ENCODE data around the gene PTPRB.

The PTPRB gene

DNA sequence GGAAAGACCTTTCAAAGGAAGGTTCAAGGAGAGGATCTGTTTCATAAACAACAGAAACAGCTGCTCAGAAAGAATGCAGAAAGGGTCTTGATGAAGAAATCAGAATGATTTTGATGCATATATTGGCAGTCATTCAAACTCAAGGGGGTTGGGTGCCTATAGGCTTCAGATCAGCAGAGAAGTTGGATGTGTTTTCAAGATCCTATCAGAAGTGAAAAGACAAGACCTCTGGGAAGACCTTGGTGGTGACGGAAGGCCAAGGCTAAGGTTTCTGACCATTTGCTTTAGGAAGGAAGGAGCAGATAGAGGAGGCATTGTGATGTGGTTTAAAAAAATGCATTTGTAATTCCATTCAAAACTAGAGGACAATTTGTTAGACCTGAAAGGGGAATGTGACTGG, 15.2 kb upstream of the PTPRB start:
- TF ChIP-seq, protein P1, sequence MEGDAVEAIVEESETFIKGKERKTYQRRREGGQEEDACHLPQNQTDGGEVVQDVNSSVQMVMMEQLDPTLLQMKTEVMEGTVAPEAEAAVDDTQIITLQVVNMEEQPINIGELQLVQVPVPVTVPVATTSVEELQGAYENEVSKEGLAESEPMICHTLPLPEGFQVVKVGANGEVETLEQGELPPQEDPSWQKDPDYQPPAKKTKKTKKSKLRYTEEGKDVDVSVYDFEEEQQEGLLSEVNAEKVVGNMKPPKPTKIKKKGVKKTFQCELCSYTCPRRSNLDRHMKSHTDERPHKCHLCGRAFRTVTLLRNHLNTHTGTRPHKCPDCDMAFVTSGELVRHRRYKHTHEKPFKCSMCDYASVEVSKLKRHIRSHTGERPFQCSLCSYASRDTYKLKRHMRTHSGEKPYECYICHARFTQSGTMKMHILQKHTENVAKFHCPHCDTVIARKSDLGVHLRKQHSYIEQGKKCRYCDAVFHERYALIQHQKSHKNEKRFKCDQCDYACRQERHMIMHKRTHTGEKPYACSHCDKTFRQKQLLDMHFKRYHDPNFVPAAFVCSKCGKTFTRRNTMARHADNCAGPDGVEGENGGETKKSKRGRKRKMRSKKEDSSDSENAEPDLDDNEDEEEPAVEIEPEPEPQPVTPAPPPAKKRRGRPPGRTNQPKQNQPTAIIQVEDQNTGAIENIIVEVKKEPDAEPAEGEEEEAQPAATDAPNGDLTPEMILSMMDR (IDR thresholded peaks at IDR 0.05; ENCODE audit: insufficient read depth, low read length, poor library complexity, severe bottlenecking), result no peak

DNA sequence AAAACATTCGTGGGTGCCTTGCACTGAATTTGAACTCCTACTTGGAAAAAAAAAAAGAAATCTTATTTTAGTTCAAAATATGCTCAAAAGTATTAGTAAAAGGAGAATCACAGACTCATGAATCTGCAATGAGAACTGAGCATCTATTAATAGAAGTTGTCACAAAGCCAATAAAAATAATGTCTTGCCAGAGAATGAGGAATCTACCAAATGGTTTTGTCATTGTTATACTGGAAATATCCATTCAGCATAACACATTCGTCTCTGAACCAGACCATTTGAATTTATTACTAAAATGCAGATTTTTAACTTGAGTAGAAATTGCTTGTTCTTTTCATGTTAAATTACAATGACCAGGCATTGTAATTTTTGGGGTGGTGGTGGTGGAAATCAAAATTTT, 11.6 kb upstream of the PTPRB start:
- H3K36me3 ChIP-seq (ENCODE audit: low read length), result no peaks in the 10 kb centered on the region
- H3K4me2 ChIP-seq (ENCODE audit: low read depth, low read length, poor library complexity, severe bottlenecking), result no peak overlapping the region
- H3K9me3 ChIP-seq (ENCODE audit: insufficient read depth, low read length), result no peaks in the 10 kb centered on the region
- no peak overlapping the region for H2AFZ ChIP-seq (ENCODE audit: low read depth, low read length, severe bottlenecking)
- no peaks in the 10 kb centered on the region for H3K9me2 ChIP-seq (replicated peaks; ENCODE audit: insufficient read depth, low read length)
- H3K4me3 ChIP-seq (ENCODE audit: insufficient read depth, low read length, poor library complexity, severe bottlenecking), result no peak overlapping the region
- H3K27ac ChIP-seq (ENCODE audit: low read depth, low read length), result no peak overlapping the region
- TF ChIP-seq, protein P1 (IDR thresholded peaks at IDR 0.05; ENCODE audit: insufficient read depth, low read length, poor library complexity, severe bottlenecking), result no peak
- TF ChIP-seq EZH2phosphoT487 (conservative IDR thresholded peaks at IDR 0.05; ENCODE audit: low read length), result no peak
- no peaks in the 10 kb centered on the region for H3K79me2 ChIP-seq (ENCODE audit: insufficient read depth, low read length)
- H3K27me3 ChIP-seq (ENCODE audit: low read length), result no peaks in the 10 kb centered on the region
- no peaks in the 10 kb centered on the region for H4K20me1 ChIP-seq (ENCODE audit: low read depth, low read length)
- no peak overlapping the region for H3K9ac ChIP-seq (ENCODE audit: low read length)
- no peaks in the 10 kb centered on the region for H3F3A ChIP-seq (ENCODE audit: insufficient read depth)

More for the DNA sequence above, 15.2 kb upstream of the PTPRB start:
- no peaks in the 10 kb centered on the region for H3K9me2 ChIP-seq (replicated peaks; ENCODE audit: insufficient read depth, low read length)
- no peak overlapping the region for H3K4me3 ChIP-seq (ENCODE audit: insufficient read depth, low read length, poor library complexity, severe bottlenecking)
- H3K9ac ChIP-seq (ENCODE audit: low read length), result no peak overlapping the region
- no peak overlapping the region for H3K4me2 ChIP-seq (ENCODE audit: low read depth, low read length, poor library complexity, severe bottlenecking)
- no peaks in the 10 kb centered on the region for H4K20me1 ChIP-seq (ENCODE audit: low read depth, low read length)
- H2AFZ ChIP-seq (ENCODE audit: low read depth, low read length, severe bottlenecking), result no peak overlapping the region
- H3K27ac ChIP-seq (ENCODE audit: low read depth, low read length), result no peak overlapping the region
- H3K36me3 ChIP-seq (ENCODE audit: low read length), result no peaks in the 10 kb centered on the region
- no peaks in the 10 kb centered on the region for H3F3A ChIP-seq (ENCODE audit: insufficient read depth)
- H3K79me2 ChIP-seq (ENCODE audit: insufficient read depth, low read length), result no peaks in the 10 kb centered on the region
- H3K27me3 ChIP-seq (ENCODE audit: low read length), result no peaks in the 10 kb centered on the region
- no peaks in the 10 kb centered on the region for H3K9me3 ChIP-seq (ENCODE audit: insufficient read depth, low read length)

DNA sequence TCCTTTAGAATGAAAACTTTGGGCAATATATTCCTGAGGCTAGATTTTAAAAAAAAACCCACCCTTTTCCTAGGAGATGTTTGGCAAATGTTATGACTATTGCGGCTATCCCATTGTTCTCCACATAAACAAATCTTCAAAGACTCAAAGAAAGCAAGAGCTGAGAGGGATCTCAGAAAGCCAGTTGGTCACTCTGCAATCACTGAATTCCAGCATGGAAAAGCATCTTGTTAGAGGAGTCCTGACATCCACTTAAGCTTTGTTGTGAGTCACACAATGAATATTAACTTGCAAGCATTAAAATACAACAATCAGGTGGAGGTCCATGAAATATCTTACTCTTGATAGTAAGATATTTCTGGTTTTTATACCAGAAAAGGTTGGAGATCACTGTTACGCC, 11.0 kb upstream of the PTPRB start:
- Histone ChIP-seq H3K9ac (ENCODE audit: low read length) (no peak overlapping the region), H4K20me1 (ENCODE audit: low read depth, low read length) (no peaks in the 10 kb centered on the region), H3K79me2 (ENCODE audit: insufficient read depth, low read length) (no peaks in the 10 kb centered on the region), H3K27me3 (ENCODE audit: low read length) (no peaks in the 10 kb centered on the region), H3F3A (ENCODE audit: insufficient read depth) (no peaks in the 10 kb centered on the region), H2AFZ (ENCODE audit: low read depth, low read length, severe bottlenecking) (no peak overlapping the region), H3K9me2 (replicated peaks; ENCODE audit: insufficient read depth, low read length) (no peaks in the 10 kb centered on the region), H3K4me3 (ENCODE audit: insufficient read depth, low read length, poor library complexity, severe bottlenecking) (no peak overlapping the region), H3K27ac (ENCODE audit: low read depth, low read length) (no peak overlapping the region), H3K9me3 (ENCODE audit: insufficient read depth, low read length) (no peaks in the 10 kb centered on the region), H3K36me3 (ENCODE audit: low read length) (no peaks in the 10 kb centered on the region), H3K4me2 (ENCODE audit: low read depth, low read length, poor library complexity, severe bottlenecking) (no peak overlapping the region)
- no peak for TF ChIP-seq EZH2phosphoT487 (conservative IDR thresholded peaks at IDR 0.05; ENCODE audit: low read length)
- TF ChIP-seq, protein P1 (IDR thresholded peaks at IDR 0.05; ENCODE audit: insufficient read depth, low read length, poor library complexity, severe bottlenecking), result no peak

DNA sequence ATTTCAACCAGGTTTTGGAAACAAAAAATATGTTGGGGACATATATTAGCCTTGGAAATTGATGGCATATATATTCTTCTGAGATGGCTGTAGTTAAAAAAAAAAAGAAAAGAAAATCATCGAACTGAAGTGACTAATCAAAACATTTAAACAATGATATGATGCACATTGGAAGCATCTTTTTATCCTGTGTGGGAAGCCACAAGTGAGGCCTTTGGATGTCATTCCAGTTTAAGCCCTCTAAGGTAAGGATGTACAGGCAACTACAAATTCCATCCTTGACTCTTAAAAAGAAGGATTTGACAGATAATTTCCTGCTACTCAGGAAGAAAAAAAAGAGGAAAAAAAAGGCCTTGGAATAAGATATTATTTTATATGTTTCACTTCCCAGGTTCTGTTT, 9.6 kb upstream of the PTPRB start:
- H3K36me3 ChIP-seq (ENCODE audit: low read length), result no peaks in the 10 kb centered on the region
- no peaks in the 10 kb centered on the region for H4K20me1 ChIP-seq (ENCODE audit: low read depth, low read length)
- no peak overlapping the region for H3K9ac ChIP-seq (ENCODE audit: low read length)
- H3K27ac ChIP-seq (ENCODE audit: low read depth, low read length), result no peak overlapping the region
- no peaks in the 10 kb centered on the region for H3K27me3 ChIP-seq (ENCODE audit: low read length)
- H3K4me3 ChIP-seq (ENCODE audit: insufficient read depth, low read length, poor library complexity, severe bottlenecking), result no peak overlapping the region
- TF ChIP-seq, protein P1 (IDR thresholded peaks at IDR 0.05; ENCODE audit: insufficient read depth, low read length, poor library complexity, severe bottlenecking), result no peak
- TF ChIP-seq EZH2phosphoT487 (conservative IDR thresholded peaks at IDR 0.05; ENCODE audit: low read length), result no peak
- H3K4me2 ChIP-seq (ENCODE audit: low read depth, low read length, poor library complexity, severe bottlenecking), result no peak overlapping the region
- H3F3A ChIP-seq (ENCODE audit: insufficient read depth), result no peaks in the 10 kb centered on the region
- no peaks in the 10 kb centered on the region for H3K79me2 ChIP-seq (ENCODE audit: insufficient read depth, low read length)
- no peaks in the 10 kb centered on the region for H3K9me2 ChIP-seq (replicated peaks; ENCODE audit: insufficient read depth, low read length)
- H3K9me3 ChIP-seq (ENCODE audit: insufficient read depth, low read length), result no peaks in the 10 kb centered on the region
- no peak overlapping the region for H2AFZ ChIP-seq (ENCODE audit: low read depth, low read length, severe bottlenecking)
